GM18909 (cell line): ENCODE measurements around the gene ECHS1.

Experiments
- ATAC-seq: cut with Tn5 transposase; IDR thresholded peaks from one replicate; pipeline ENCODE4 v1.9.1; 2021; ENCODE audit warnings: mild to moderate bottlenecking; ENCODE audit not compliant: unreplicated experiment, poor library complexity

Gene ECHS1

GRCh38 chr10:133347710-133348517 lies 25.2 kb downstream of the ECHS1 start:
- no peak for ATAC-seq

- no peak for ATAC-seq
Observed at GRCh38 chr10:133346413-133346812, 26.7 kb downstream of the ECHS1 start.

GRCh38 chr10:133344236-133344635 lies 28.9 kb downstream of the ECHS1 start:
- ATAC-seq, result no peak

GRCh38 chr10:133343558-133343957 lies 29.6 kb downstream of the ECHS1 start:
- no peak for ATAC-seq

- no peak for ATAC-seq
Observed at GRCh38 chr10:133342942-133343341, 30.2 kb downstream of the ECHS1 start.

GRCh38 chr10:133341983-133342382 lies 31.2 kb downstream of the ECHS1 start:
- no peak for ATAC-seq

GRCh38 chr10:133339708-133340380 lies 33.3 kb downstream of the ECHS1 start:
- no peak for ATAC-seq

- no peak for ATAC-seq
Observed at GRCh38 chr10:133338080-133339071, 34.8 kb downstream of the ECHS1 start.

GRCh38 chr10:133337370-133337725 lies 35.8 kb downstream of the ECHS1 start:
- ATAC-seq, result no peak

GRCh38 chr10:133336577-133337369 lies 36.4 kb downstream of the ECHS1 start, which contains the start of gene CALY:
Gene CALY, minus strand, starts transcription at chr10:133336896. Its CDS starts 7,907 bp downstream, at chr10:133328989.
- no peak for ATAC-seq

GRCh38 chr10:133336118-133336576 lies 37.0 kb downstream of the ECHS1 start:
- no peak for ATAC-seq

GRCh38 chr10:133335246-133336117 lies 37.7 kb downstream of the ECHS1 start:
- ATAC-seq, result no peak

- ATAC-seq, result no peak
Observed at GRCh38 chr10:133334503-133335245, 38.5 kb downstream of the ECHS1 start.

GRCh38 chr10:133332936-133333699 lies 40.0 kb downstream of the ECHS1 start:
- ATAC-seq, result no peak

- peak; percentile 87 for ATAC-seq
Observed at GRCh38 chr10:133329491-133330202, 43.5 kb downstream of the ECHS1 start.
